Neuronal stem cell (in vitro differentiated cells): ENCODE data around the gene PKIB.

ENCODE experiments used
- DNase-seq: peaks from one replicate; pipeline ENCODE4 v3.0.0-alpha.2; 2013; ENCODE audit warnings: low spot score
- H2AFZ ChIP-seq: one replicate; pipeline ENCODE4 v1.6.1; 2013; ENCODE audit warnings: mild to moderate bottlenecking, low read length, inconsistent platforms
- H2AK5ac ChIP-seq: 2 replicates; pipeline ENCODE4 v1.6.1; 2013; ENCODE audit warnings: low read depth, mild to moderate bottlenecking, inconsistent platforms, low read length, moderate library complexity, mixed read lengths
- H2BK120ac ChIP-seq: 2 replicates; pipeline ENCODE4 v1.6.1; 2013; ENCODE audit warnings: low read depth, mild to moderate bottlenecking, inconsistent platforms, low read length, moderate library complexity, mixed read lengths
- H2BK12ac ChIP-seq: one replicate; pipeline ENCODE4 v1.6.1; 2013; ENCODE audit warnings: low read length, inconsistent platforms
- H2BK15ac ChIP-seq: 2 replicates; pipeline ENCODE4 v1.6.1; 2013; ENCODE audit warnings: mild to moderate bottlenecking, low read length, inconsistent platforms, mixed read lengths
- H2BK5ac ChIP-seq: one replicate; pipeline ENCODE4 v1.6.1; 2013; ENCODE audit warnings: inconsistent platforms, mild to moderate bottlenecking, low read length, moderate library complexity
- H3K14ac ChIP-seq: one replicate; pipeline ENCODE4 v1.6.1; 2013; ENCODE audit warnings: low read length, inconsistent platforms
- H3K18ac ChIP-seq: 2 replicates; pipeline ENCODE4 v1.6.1; 2013; ENCODE audit warnings: low read length, inconsistent platforms
- H3K23ac ChIP-seq: 2 replicates; pipeline ENCODE4 v1.6.1; 2013; ENCODE audit warnings: low read depth, mild to moderate bottlenecking, mixed read lengths, low read length, inconsistent platforms; ENCODE audit not compliant: poor library complexity
- H3K27ac ChIP-seq: replicated peaks from 3 replicates; pipeline ENCODE4 v1.5.1; 2013; ENCODE audit warnings: low read length, inconsistent platforms
- H3K27me3 ChIP-seq, 3 experiments: 2 replicates each; pipeline ENCODE4 v1.6.1; 2013; ENCODE audit warnings: low read length in 3 of 3, mild to moderate bottlenecking in 2 of 3, inconsistent platforms in 1 of 3, low read depth in 1 of 3, mixed read lengths in 1 of 3, moderate library complexity in 1 of 3; ENCODE audit not compliant: control insufficient read depth in 3 of 3, insufficient read depth in 3 of 3
- H3K36me3 ChIP-seq, 2 donors: replicated peaks in 1 of 2; 2 replicates each; pipeline ENCODE4 v1.6.1; 2013; ENCODE audit warnings: low read length in 2 of 2; ENCODE audit not compliant: control insufficient read depth in 2 of 2, insufficient read depth in 2 of 2
- H3K4ac ChIP-seq: 2 replicates; pipeline ENCODE4 v1.6.1; 2013; ENCODE audit warnings: inconsistent platforms, mild to moderate bottlenecking, low read length, moderate library complexity
- H3K4me1 ChIP-seq, 2 donors: 1 replicate in 1 of 2; 2 replicates in 1 of 2; pipeline ENCODE4 v1.6.1; 2013; ENCODE audit warnings: low read length in 2 of 2, low read depth in 1 of 2; ENCODE audit not compliant: control insufficient read depth in 2 of 2, insufficient read depth in 1 of 2
- H3K4me2 ChIP-seq: one replicate; pipeline ENCODE4 v1.6.1; 2013; ENCODE audit warnings: mild to moderate bottlenecking, low read length, inconsistent platforms; ENCODE audit not compliant: insufficient read depth, poor library complexity, severe bottlenecking
- H3K4me3 ChIP-seq, 2 donors: 2 replicates each; pipeline ENCODE4 v1.5.1; 2013; ENCODE audit warnings: low read length in 2 of 2, mild to moderate bottlenecking in 2 of 2, inconsistent platforms in 1 of 2, moderate library complexity in 1 of 2
- H3K79me1 ChIP-seq: one replicate; pipeline ENCODE4 v1.6.1; 2013; ENCODE audit warnings: low read depth, mild to moderate bottlenecking, inconsistent platforms, low read length, moderate library complexity
- H3K9ac ChIP-seq: one replicate; pipeline ENCODE4 v1.6.1; 2013; ENCODE audit warnings: mild to moderate bottlenecking, low read depth, low read length, inconsistent platforms; ENCODE audit not compliant: poor library complexity
- H3K9me3 ChIP-seq, 2 donors: replicated peaks in 1 of 2; 2 replicates each; pipeline versions ENCODE3 to v1.6.1; 2013; ENCODE audit warnings: low read length in 2 of 2, mild to moderate bottlenecking in 2 of 2, inconsistent platforms in 1 of 2, low read depth in 1 of 2, mixed read lengths in 1 of 2, moderate library complexity in 1 of 2; ENCODE audit not compliant: control insufficient read depth in 2 of 2, insufficient read depth in 1 of 2
- H4K8ac ChIP-seq: one replicate; pipeline ENCODE4 v1.6.1; 2013; ENCODE audit warnings: low read depth, mild to moderate bottlenecking, inconsistent platforms, low read length, moderate library complexity
- H4K91ac ChIP-seq: one replicate; pipeline ENCODE4 v1.6.1; 2013; ENCODE audit warnings: low read length, low read depth, mild to moderate bottlenecking, inconsistent platforms; ENCODE audit not compliant: poor library complexity
- WGBS, 2 donors: extraction: QIAGEN DNeasy Blood & Tissue Kit; methylation state at CpG; one replicate each; pipeline ENCODE4 v1.1.7; 2013; ENCODE audit warnings: missing lambda C conversion rate in 2 of 2, mixed read lengths in 1 of 2; ENCODE audit not compliant: insufficient read length in 2 of 2, insufficient replicate concordance in 1 of 2; ENCODE audit errors: extremely low coverage in 2 of 2; 5-methylcytosine and 5-hydroxymethylcytosine counted together

PKIB gene

GRCh38 chr6:122663981-122664380 lies 53.8 kb downstream of the PKIB start:
- no peak overlapping the region for H4K8ac ChIP-seq
- no peak overlapping the region for H3K9ac ChIP-seq
- no peak overlapping the region for H3K4ac ChIP-seq
- H3K14ac ChIP-seq, result no peak overlapping the region
- no peak overlapping the region for H3K23ac ChIP-seq
- no peak overlapping the region for H3K18ac ChIP-seq
- H4K91ac ChIP-seq, result no peak overlapping the region
- no peaks in the 10 kb centered on the region for H3K27me3 ChIP-seq
- no peak overlapping the region for H3K4me2 ChIP-seq
- H3K79me1 ChIP-seq, result no peaks in the 10 kb centered on the region
- H3K4me3 ChIP-seq, result no peak overlapping the region
- no peak for DNase-seq
- no peak overlapping the region for H2BK120ac ChIP-seq
- H3K36me3 ChIP-seq, result no peaks in the 10 kb centered on the region
- no peak overlapping the region for H2BK12ac ChIP-seq
- H2AFZ ChIP-seq, result no peak overlapping the region
- H3K4me1 ChIP-seq, result no peaks in the 10 kb centered on the region
- no peak overlapping the region for H2AK5ac ChIP-seq
- no peaks in the 10 kb centered on the region for H3K9me3 ChIP-seq
- H2BK5ac ChIP-seq, result no peak overlapping the region
- no peak overlapping the region for H2BK15ac ChIP-seq
- no peak overlapping the region for H3K27ac ChIP-seq

GRCh38 chr6:122665929-122666328 lies 55.7 kb downstream of the PKIB start:
- Histone ChIP-seq H2AFZ (no peak overlapping the region), H3K27me3 (no peaks in the 10 kb centered on the region), H3K23ac (no peak overlapping the region), H3K14ac (no peak overlapping the region), H4K91ac (no peak overlapping the region), H3K36me3 (no peaks in the 10 kb centered on the region), H3K9ac (no peak overlapping the region), H3K4me3 (no peak overlapping the region), H3K9me3 (no peaks in the 10 kb centered on the region), H3K4ac (no peak overlapping the region), H2BK120ac (no peak overlapping the region), H2BK12ac (no peak overlapping the region), H3K27ac (no peak overlapping the region), H3K4me2 (no peak overlapping the region), H2BK5ac (no peak overlapping the region), H3K79me1 (no peaks in the 10 kb centered on the region), H2AK5ac (no peak overlapping the region), H3K4me1 (no peaks in the 10 kb centered on the region), H2BK15ac (no peak overlapping the region), H3K18ac (no peak overlapping the region), H4K8ac (no peak overlapping the region)
- no peak for DNase-seq
- WGBS, 2 donors, result no CpG with 5 or more reads among the region's 4 CpGs

- no peak overlapping the region for H3K4ac ChIP-seq
- no peak overlapping the region for H2AFZ ChIP-seq
- H3K9me3 ChIP-seq, result no peaks in the 10 kb centered on the region
- no peak overlapping the region for H3K4me2 ChIP-seq
- H3K27ac ChIP-seq, result no peak overlapping the region
- H4K8ac ChIP-seq, result no peak overlapping the region
- no peaks in the 10 kb centered on the region for H3K36me3 ChIP-seq
- no peak overlapping the region for H3K23ac ChIP-seq
- H3K79me1 ChIP-seq, result no peaks in the 10 kb centered on the region
- H2BK12ac ChIP-seq, result no peak overlapping the region
- H3K27me3 ChIP-seq, result no peaks in the 10 kb centered on the region
- H2BK120ac ChIP-seq, result no peak overlapping the region
- no peak overlapping the region for H3K9ac ChIP-seq
- no CpG with 5 or more reads among the region's 2 CpGs for WGBS, 2 donors
- no peak overlapping the region for H4K91ac ChIP-seq
- no peak overlapping the region for H3K4me3 ChIP-seq
- no peak for DNase-seq
- H3K4me1 ChIP-seq, result no peaks in the 10 kb centered on the region
- H2BK15ac ChIP-seq, result no peak overlapping the region
- H3K18ac ChIP-seq, result no peak overlapping the region
- no peak overlapping the region for H3K14ac ChIP-seq
- no peak overlapping the region for H2BK5ac ChIP-seq
- H2AK5ac ChIP-seq, result no peak overlapping the region
Observed at GRCh38 chr6:122666418-122666817, 56.2 kb downstream of the PKIB start.

GRCh38 chr6:122669418-122669817 lies 59.2 kb downstream of the PKIB start:
- no peak overlapping the region for H3K14ac ChIP-seq
- no peak overlapping the region for H3K23ac ChIP-seq
- no peak for DNase-seq
- WGBS, 2 donors, result no CpG with 5 or more reads among the region's 2 CpGs
- H3K79me1 ChIP-seq, result no peaks in the 10 kb centered on the region
- H3K4me2 ChIP-seq, result no peak overlapping the region
- no peaks in the 10 kb centered on the region for H3K27me3 ChIP-seq
- H3K9me3 ChIP-seq, result no peaks in the 10 kb centered on the region
- no peaks in the 10 kb centered on the region for H3K4me1 ChIP-seq
- no peak overlapping the region for H3K27ac ChIP-seq
- H3K36me3 ChIP-seq, result no peaks in the 10 kb centered on the region
- H2BK15ac ChIP-seq, result no peak overlapping the region
- no peak overlapping the region for H4K8ac ChIP-seq
- no peak overlapping the region for H2BK5ac ChIP-seq
- H3K4ac ChIP-seq, result no peak overlapping the region
- no peak overlapping the region for H3K18ac ChIP-seq
- no peak overlapping the region for H2BK120ac ChIP-seq
- no peak overlapping the region for H4K91ac ChIP-seq
- H2AK5ac ChIP-seq, result no peak overlapping the region
- no peak overlapping the region for H3K4me3 ChIP-seq
- no peak overlapping the region for H2AFZ ChIP-seq
- H3K9ac ChIP-seq, result no peak overlapping the region
- H2BK12ac ChIP-seq, result no peak overlapping the region
